Measurements from ENCODE around the gene ZNF219. TPM values are rescaled to one million over a fixed set of nuclear protein-coding genes. Genes with fewer than 3 reads are reported as not detected.

ZNF219 gene
- total and polyA plus RNA-seq, 10 of the 15 experiments (the other 5 are each of a cell fraction or from before 2014, with no cell fraction given), result 0.16 to 6.4 (median 1.9) TPM

DNA sequence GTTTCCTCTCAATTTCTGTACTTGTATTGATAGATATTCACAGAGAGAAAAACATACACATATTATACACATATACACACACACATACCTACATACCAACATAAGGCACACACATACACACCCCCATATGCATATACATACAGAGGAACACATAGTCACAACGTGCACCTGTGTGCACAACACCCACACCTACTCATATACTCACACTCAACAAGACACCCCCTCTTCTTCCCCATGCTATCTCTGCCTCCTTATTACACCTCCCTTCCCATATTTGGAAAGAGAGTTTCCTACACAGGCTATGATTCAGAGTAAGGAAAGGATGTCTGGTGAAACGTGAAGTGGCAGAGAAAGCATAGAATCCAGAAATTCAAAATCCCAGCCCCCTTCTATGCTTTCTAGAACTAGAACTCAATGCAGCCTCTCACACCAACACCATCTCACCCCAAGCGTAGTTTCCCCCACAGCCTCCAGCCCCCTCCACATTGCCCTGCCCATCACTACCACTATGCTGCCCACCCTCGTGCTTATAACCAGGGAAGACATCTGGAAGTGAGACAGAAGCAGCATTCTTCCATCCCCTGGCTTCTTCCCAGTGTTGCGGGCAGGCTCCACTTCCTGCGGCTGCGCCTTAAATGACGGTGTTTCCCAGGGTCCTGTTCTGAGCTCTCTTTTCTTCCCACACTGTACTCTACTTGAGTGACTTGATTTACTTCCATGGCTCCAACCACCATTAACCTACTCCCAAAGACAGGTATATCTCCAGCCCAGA lies 38.4 kb downstream of the ZNF219 start:
- 55% methylated on average over 8 of the region's 8 CpGs for WGBS (ENCODE audit: insufficient coverage, insufficient replicate concordance, low lambda C conversion rate, missing lambda C conversion rate)
- in situ Hi-C loops (cut with MboI), result no loop called here
- TF ChIP-seq SUZ12 (IDR thresholded peaks at IDR 0.05; ENCODE audit: unreplicated experiment) (no peak), YY1 (IDR thresholded peaks at IDR 0.05; ENCODE audit: low read depth, low read length) (no peak), ZNF622 (IDR thresholded peaks at IDR 0.05) (no peak), GATAD2B (conservative IDR thresholded peaks at IDR 0.05; ENCODE audit: low read depth) (no peak), SREBF2 (IDR thresholded peaks at IDR 0.05; ENCODE audit: low read length) (no peak), JUND (IDR thresholded peaks at IDR 0.05; ENCODE audit: low read depth, low read length) (no peak), ESRRA (IDR thresholded peaks at IDR 0.05; ENCODE audit: low read length) (no peak), WRNIP1 (IDR thresholded peaks at IDR 0.05; ENCODE audit: borderline replicate concordance, low read depth, low read length) (no peak), RUNX3 (IDR thresholded peaks at IDR 0.05; ENCODE audit: low read length) (no peak), RELA (IDR thresholded peaks at IDR 0.05; ENCODE audit: borderline replicate concordance, partially characterized antibody) (no peak), RBBP5 (conservative IDR thresholded peaks at IDR 0.05) (no peak), PAX8 (IDR thresholded peaks at IDR 0.05) (no peak)
- TF ChIP-seq, protein P1, sequence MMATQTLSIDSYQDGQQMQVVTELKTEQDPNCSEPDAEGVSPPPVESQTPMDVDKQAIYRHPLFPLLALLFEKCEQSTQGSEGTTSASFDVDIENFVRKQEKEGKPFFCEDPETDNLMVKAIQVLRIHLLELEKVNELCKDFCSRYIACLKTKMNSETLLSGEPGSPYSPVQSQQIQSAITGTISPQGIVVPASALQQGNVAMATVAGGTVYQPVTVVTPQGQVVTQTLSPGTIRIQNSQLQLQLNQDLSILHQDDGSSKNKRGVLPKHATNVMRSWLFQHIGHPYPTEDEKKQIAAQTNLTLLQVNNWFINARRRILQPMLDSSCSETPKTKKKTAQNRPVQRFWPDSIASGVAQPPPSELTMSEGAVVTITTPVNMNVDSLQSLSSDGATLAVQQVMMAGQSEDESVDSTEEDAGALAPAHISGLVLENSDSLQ (IDR thresholded peaks at IDR 0.05), result no peak
- peaks cover 0 to 1% of the 10 kb centered on the region in 2 experiments; a peak in 1 of 4 replicates for H3K27me3 ChIP-seq (replicated peaks in 1 of 2; ENCODE audit: control insufficient read depth in 2 of 2, insufficient read depth in 2 of 2, low read length in 1 of 2)
- H3K4me2 ChIP-seq (ENCODE audit: control insufficient read depth, insufficient read depth), result no peak overlapping the region
- no peaks in the 10 kb centered on the region for H4K20me1 ChIP-seq (ENCODE audit: control insufficient read depth, insufficient read depth)
- H2AFZ ChIP-seq (ENCODE audit: control insufficient read depth, low read depth, low read length), result no peak overlapping the region
- no peaks in the 10 kb centered on the region for H3K4me1 ChIP-seq (ENCODE audit: control insufficient read depth, insufficient read depth, low read length)
- no peak for ATAC-seq
- ChIA-PET SMC1A (ENCODE audit: uncharacterized antibody, unreplicated experiment) (no interaction called here), CTCF (interaction anchor here (1.0 kb wide), 1 partner anchor 25 kb away, joined by 4 read pairs; no protein-coding TSS in a partner anchor), POLR2A (no interaction called here), RAD21 (ENCODE audit: unreplicated experiment) (interaction anchor here (1.9 kb wide), 1 partner anchor 46 kb away, joined by 7 read pairs; no protein-coding TSS in a partner anchor)
- no peaks in the 10 kb centered on the region for H3K9me3 ChIP-seq (replicated peaks; ENCODE audit: control insufficient read depth, insufficient read depth, low read length)
- FAIRE-seq, result no peak
- intact Hi-C loops (cut with micrococcal nuclease; ENCODE audit: unreplicated experiment), result no loop called here
- H3K36me3 ChIP-seq (ENCODE audit: control insufficient read depth in 2 of 2, insufficient read depth in 2 of 2, low read length in 1 of 2), result no peaks in the 10 kb centered on the region
- no TSS peak for BruUV-seq (replicated peaks)
- H3K4me3 ChIP-seq, result no peak overlapping the region
- H3K27ac ChIP-seq (ENCODE audit: control insufficient read depth, insufficient read depth), result no peak overlapping the region
- H3K9ac ChIP-seq (ENCODE audit: control insufficient read depth, insufficient read depth, low read length), result no peak overlapping the region
- no peaks in the 10 kb centered on the region for H3K79me2 ChIP-seq (ENCODE audit: control insufficient read depth, insufficient read depth, low read length)
- no peak for DNase-seq (ENCODE audit: low read depth, low spot score)
